Measurements from ENCODE around the gene PTPRG.

DNA sequence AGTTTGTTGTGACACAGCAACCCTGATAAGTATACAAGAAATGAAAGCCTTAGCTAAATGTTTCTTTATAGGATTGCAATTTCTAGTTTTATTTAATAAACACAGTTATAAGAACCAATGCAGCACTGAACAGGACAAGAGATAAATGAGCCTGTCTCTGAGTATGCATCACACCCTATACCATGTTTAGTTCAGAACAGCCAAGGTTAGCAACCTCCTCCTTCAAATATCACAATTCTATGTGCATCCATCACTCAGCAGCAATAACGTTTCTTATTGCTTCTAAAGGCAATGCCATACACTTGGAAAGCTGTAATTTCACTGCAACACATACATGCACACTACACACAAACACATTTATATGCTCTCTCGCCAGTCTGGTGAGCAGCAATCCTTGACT, 280.6 kb downstream of the PTPRG start:
- TF ChIP-seq POLR2A (IDR thresholded peaks at IDR 0.05; ENCODE audit: low read depth) (no peak), CTCF (IDR thresholded peaks at IDR 0.05) (no peak), POLR2AphosphoS5 (IDR thresholded peaks at IDR 0.05) (no peak), EP300 (IDR thresholded peaks at IDR 0.05) (no peak)

Data from esophagus muscularis mucosa (tissue), 4 donors.